Measurements from ENCODE around the gene TRIM27.
"Not testable (repeated sequence)": the region's sequence is repeated elsewhere in the genome, so short reads cannot be mapped to it uniquely, and the experiment has no call there.

The TRIM27 gene

DNA sequence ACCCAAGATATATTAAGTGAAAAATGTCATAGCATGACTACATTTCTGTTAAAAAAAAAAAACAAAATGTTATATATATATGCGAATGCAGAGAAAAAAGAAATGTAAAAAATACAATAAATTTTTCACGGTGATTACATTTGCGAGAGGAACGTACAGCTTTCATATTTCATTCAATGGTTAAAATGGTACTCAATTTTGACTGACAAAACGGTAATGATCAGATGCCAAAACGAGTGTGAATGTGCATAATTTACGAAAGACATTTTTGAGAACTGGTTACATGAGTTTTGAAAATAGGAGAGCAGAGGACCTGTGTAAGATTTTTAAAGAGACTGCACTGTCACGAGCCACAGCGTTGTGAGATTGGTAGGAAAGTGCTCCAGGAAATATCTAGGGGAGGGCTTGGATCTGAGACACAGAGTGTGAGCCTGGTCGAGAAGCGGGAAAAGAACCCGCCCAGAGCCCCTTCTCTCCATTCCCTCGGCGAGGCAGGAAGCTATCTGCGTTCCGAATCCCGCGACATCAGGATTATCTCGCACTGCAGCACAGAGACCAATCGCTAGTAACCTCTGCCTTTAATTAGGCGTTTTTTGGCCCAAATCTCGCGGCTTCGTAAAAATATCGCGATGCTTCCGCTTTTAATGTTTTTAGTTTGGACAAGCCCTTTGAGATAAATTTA is 28.5 kb downstream of the TRIM27 start:
- DNase-seq: peak; percentile 97

DNA sequence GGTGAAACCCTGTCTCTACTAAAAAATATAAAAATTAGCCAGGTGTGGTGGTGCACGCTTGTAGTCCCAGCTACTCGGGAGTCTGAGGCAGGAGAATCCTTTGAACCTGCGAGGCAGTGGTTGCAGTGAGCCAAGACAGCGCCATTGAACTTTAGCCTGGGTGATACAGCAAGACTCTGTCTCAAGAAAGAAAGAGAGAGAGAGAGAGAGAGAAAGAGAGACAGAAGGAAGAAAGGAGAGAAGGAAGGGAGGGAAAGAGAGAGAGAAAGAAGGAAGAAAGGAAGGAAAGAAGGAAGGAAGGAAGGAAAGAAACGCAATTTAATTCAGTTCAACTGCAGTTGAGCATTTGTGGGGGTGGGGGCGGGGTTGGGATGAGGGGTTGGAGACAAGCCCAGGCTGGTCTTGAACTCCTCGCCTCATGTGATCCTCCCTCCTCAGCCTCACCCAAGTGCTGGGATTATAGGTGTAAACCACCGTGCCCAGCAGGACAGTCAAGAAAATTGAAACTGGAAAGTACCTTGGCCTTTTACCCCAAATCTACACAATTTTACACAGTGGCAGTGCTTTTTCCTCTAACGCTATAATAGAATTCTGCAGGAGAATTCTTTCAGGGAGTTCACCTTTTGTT is 30.5 kb downstream of the TRIM27 start:
- no peak for DNase-seq

- no peak for DNase-seq
These were observed 31.3 kb downstream of the TRIM27 start for GRCh38 chr6:28892525-28892924.

DNA sequence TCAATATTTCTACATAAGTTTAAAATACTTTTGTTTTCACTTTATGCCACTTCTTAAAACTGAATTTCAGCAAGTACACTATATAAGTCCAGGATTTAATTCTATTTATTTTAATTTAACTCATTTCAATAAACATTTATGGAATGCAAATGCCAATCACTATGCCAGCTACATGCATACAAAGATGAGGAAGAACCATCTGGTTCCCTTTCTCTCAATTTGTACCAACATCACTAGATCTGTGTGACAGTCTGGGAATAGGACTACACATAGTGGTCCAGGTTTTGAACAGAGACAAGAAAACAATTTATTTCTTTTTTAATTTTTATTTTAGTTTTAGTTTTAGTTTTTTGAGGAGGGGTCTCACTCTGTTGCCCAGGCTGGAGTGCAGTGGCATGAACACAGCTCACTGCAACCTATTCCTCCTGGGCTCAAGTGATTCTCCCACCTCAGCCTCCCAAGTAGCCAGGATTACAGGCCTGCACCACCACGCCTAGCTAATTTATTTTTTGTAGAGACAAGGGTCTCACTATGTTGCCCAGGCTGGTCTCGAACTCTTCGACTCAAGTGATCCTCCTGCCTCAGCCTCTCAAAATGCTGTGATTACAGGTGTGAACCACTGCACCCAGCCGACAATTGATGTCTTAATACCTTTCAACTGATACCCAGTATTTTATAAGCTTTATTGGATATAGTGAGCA is 35.8 kb downstream of the TRIM27 start:
- DNase-seq: no peak

GRCh38 chr6:28886079-28886439 is 37.7 kb downstream of the TRIM27 start:
- no peak for DNase-seq

- peak; percentile 32 for DNase-seq
These were observed 39.2 kb downstream of the TRIM27 start for GRCh38 chr6:28884423-28885131.

- peak; percentile 78 for DNase-seq
These were observed 42.6 kb downstream of the TRIM27 start for GRCh38 chr6:28880894-28881780.

DNA sequence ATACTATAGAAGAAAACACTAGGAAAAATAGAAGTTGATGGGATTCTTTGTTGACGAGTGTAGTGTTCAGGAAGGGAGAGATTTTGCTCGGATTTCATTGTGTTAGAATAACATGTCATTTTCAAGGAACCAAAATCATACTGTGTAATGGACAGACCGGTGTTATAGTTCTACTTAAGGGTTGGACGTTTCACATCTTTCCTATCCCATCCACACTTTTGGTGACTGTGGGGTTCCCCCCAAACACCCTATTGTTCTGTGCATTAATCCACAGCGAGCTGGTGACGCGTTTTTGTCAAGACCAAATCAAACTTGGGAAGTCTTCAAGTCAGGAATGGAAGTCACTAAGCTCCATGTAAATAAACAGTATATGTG is 43.3 kb downstream of the TRIM27 start:
- no peak for DNase-seq

DNA sequence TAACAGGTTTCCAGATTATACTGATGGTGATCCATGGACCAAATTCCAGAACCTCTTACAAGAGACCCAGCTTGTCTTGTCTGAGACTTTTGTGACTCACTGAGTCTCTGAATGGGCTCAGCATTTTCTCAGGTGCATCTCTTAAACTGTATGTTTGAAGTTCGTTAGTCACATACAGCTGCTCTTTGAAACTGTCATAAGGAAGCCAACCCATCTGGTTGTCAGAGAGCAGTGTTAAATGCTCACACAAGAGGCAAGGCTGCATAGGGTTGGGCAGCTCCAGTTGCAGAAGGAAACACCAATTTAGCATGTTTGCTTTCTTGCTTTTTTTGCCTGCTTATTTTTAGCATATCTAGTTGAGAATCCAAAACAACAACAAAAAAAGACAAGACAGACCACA is 47.1 kb downstream of the TRIM27 start:
- DNase-seq: no peak

DNA sequence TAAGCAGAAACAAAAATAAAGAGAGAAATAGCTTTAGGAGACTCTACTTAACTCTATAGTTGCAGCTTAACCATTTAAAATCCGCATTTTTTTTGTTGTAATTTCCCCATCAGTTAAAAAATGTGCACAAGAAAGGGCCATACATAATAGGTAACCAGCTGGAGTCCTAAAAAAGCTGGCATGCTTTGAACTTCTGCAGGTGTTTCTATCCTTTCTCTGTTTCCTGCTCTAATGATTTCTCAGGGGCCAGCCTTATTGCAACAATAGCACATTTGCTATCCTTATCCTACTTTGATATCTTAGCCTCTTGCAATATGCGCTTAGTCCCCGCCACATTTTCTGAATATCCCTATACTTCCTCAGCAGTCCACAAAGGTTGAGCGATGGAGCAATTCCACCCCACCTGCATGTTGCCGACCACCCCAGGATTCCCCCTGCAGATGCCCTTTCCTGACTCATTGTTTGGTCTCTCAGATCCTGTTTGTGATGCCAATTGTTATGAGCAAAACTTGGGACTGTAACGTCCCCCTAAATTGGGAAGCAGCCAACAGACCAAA is 48.5 kb downstream of the TRIM27 start:
- no peak for DNase-seq

- DNase-seq: not testable (repeated sequence)
These were observed 51.5 kb downstream of the TRIM27 start for GRCh38 chr6:28872157-28872817.

- no peak for DNase-seq
These were observed 52.2 kb downstream of the TRIM27 start for GRCh38 chr6:28871335-28872156.

DNA sequence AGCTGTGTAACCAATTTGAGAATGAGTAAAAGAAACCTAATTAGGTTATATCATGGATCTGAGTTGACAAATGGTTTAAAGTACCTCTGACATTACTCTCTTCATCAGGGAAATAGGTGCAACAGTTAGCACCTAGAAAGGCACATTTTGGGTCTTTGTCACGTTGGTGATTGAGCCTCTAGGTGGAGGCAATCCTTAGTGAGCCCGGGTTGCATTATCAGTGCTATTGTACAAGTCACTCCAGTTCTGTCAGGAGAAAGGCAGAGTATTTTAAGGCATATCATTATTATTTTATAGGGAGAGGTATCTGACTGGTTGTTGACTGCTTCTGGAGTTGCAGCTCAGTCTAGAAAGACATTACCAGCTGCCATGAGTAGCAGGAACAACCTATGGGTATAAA is 54.9 kb downstream of the TRIM27 start:
- DNase-seq: no peak

DNA sequence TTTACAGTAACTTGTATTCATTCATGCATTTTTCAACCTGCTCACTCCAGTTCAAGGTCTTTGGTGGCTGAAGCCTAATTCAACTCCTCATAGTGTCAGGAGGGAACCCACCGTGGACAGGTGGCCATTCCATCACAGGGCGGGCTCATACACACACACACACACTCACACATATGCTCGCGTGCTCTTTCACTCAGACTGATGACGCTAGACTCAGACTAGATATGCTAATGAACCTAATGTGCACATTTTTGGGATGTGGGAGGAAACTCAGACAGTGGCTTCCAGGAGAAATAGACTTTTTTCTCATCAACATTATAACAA is 56.7 kb downstream of the TRIM27 start:
- peak; percentile 25 for DNase-seq

DNA sequence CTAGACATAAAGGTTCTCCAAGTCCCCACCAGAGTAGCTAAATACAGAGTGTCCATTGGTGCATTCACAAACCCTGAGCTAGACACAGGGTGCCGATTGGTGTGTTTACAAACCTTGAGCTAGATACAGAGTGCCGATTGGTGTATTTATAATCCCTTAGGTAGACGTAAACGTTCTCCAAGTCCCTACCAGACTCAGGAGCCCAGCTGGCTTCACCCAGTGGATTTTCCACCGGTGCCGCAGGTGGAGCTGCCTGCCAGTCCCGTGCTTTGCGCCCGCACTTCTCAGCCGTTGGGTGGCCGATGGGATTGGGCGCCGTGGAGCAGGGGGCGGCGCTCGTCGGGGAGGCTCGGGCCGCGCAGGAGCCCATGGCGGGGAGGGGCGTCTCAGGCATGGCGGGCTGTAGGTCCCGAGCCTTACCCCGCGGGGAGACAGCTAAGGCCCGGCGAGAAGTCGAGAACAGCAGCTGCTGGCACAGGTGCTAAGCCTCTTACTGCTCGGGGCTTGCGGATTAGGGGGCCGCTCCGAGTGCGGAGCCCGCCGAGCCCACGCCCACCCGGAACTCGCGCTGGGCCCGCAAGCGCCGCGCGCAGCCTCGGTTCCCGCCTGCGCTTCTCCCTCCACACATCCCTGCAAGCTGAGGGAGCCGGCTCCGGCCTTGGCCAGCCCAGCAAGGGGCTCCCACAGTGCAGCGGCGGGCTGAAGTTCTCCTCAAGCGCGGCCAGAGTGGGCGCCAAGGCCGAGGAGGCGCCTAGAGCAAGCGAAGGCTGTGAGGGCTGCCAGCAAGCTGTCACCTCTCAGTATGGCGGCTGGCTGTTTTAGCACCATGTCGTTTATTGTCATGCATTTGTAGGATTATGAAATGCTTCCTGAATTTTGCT is 57.3 kb downstream of the TRIM27 start:
- peak; percentile 47 for DNase-seq

DNA sequence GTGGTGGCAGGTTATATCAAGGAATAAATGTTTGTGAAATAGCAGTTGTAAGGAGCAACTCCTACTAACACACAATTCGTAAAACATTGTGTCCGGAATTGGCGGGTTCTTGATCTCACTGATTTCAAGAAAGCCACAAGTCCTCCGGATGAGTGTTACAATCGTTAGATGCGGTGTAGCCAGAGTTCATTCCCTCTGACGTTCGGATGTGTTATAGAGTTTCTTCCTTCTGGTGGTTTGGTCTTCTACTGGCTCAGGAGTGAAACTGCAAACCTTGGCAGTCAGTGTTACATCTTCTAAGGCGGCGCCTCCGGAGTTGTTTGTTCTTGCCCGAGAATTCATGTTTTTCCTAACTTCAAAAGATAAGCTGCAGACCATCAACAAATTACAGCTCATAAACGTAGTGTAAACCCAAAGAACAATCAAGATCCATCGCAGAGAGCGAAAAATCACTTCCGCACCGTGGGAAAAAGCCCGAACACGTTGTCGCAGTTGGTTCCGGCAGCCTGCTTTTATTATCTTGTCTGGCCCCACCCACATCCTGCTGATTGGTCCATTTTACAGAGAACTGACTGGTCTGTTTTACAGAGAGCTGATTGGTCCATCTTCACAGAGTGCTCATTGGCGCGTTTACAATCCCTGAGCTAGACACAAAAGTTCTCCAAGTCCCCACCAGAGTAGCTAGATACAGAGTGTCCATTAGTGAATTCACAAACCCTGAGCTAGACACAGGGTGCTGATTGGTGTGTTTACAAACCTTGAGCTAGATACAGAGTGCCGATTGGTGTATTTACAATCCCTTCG is 58.2 kb downstream of the TRIM27 start:
- DNase-seq: peak; percentile 37

- no peak for DNase-seq
These were observed 59.4 kb downstream of the TRIM27 start for GRCh38 chr6:28864326-28864923.

DNA sequence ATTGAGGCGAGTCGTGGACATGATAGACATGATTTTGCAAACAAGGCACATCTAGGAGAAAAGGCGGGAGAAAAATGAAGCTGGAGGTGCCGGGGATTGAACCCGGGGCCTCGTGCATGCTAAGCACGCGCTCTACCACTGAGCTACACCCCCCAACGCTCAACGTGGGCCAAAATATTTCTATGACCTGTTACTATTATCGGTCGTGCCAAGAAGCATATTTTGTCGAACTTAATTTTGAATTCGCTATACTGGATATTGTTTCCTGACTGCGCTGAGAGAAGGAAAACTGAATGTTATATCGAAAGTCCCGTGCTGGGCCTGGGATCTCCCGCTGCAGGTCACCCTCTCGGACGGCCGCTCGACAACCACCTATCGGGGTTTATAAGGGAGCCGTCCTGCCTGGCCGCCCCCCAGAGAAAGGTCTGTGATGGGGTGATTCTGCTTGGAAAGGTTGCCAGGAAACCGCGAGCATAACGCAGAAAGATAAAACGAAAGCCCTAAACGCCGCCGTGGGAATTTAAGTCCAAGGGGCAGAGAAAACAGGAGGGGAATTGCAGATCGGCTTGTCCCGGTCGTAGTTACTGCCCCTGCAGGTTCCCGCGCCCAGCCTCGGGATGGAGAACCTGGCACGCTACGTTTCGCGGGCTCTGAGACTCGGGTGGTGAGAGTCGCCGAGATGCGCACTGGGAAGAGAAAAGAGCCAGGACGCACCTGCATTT is 60.0 kb downstream of the TRIM27 start:
- peak; percentile 86 for DNase-seq

All from suppressor macrophage treated with lipopolysaccharide for 4 hours (primary cell).